Hepatic stellate cell (primary cell): Measurements from ENCODE around the gene CHRNE.
"Not testable (repeated sequence)": the region's sequence is repeated elsewhere in the genome, so short reads cannot be mapped to it uniquely, and the experiment has no call there.

Experiments used
- DNase-seq: peaks from one replicate; pipeline ENCODE4 v3.0.0; 2011; ENCODE audit warnings: low spot score

Gene CHRNE

GRCh38 chr17:4939796-4940554 lies 37.1 kb upstream of the CHRNE start, which contains the start of the genes RNF167 and SLC25A11:
Gene RNF167 (plus strand): TSS chr17:4940268. CDS start chr17:4940910, 642 bp downstream.
Gene SLC25A11 (minus strand): TSS chr17:4940046. CDS start chr17:4939910, 136 bp downstream.
- DNase-seq, result peak; percentile 98

- no peak for DNase-seq
These were observed 36.6 kb upstream of the CHRNE start for GRCh38 chr17:4939546-4939795.

- no peak for DNase-seq
These were observed 36.0 kb upstream of the CHRNE start for GRCh38 chr17:4938688-4939545.

GRCh38 chr17:4938069-4938491 lies 35.2 kb upstream of the CHRNE start:
- DNase-seq, result no peak

GRCh38 chr17:4937553-4937952 lies 34.7 kb upstream of the CHRNE start:
- DNase-seq, result no peak

GRCh38 chr17:4936436-4936835 lies 33.5 kb upstream of the CHRNE start:
- no peak for DNase-seq

GRCh38 chr17:4935650-4936049 lies 32.8 kb upstream of the CHRNE start:
- no peak for DNase-seq

GRCh38 chr17:4934173-4934979 lies 31.5 kb upstream of the CHRNE start:
- peak; percentile 70 for DNase-seq

GRCh38 chr17:4933646-4934045 lies 30.7 kb upstream of the CHRNE start:
- DNase-seq, result no peak

GRCh38 chr17:4932756-4933155 lies 29.9 kb upstream of the CHRNE start:
- DNase-seq, result no peak

- no peak for DNase-seq
These were observed 29.1 kb upstream of the CHRNE start, which contains the start of gene GP1BA for GRCh38 chr17:4931963-4932362. Gene GP1BA (plus strand): TSS chr17:4932277. CDS start chr17:4932605, 328 bp downstream.

DNA sequence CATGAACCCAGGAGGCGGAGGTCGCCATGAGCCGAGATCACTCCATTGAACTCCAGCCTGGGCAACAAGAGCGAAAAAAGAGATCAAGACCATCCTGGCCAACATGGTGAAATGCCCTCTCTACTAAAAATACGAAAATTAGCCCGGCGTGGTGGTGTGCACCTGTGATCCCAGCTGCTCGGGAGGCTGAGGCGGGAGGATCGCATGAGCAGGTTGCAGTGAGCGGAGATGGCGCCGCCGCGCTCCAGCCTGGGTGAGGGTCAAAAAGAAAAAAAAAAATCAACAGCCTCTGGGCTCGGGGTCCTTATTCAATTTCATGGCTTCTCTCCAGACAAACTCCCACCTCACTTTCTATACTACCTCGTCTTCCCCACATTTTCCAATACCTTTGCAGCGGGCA lies 26.0 kb upstream of the CHRNE start:
- no peak for DNase-seq

DNA sequence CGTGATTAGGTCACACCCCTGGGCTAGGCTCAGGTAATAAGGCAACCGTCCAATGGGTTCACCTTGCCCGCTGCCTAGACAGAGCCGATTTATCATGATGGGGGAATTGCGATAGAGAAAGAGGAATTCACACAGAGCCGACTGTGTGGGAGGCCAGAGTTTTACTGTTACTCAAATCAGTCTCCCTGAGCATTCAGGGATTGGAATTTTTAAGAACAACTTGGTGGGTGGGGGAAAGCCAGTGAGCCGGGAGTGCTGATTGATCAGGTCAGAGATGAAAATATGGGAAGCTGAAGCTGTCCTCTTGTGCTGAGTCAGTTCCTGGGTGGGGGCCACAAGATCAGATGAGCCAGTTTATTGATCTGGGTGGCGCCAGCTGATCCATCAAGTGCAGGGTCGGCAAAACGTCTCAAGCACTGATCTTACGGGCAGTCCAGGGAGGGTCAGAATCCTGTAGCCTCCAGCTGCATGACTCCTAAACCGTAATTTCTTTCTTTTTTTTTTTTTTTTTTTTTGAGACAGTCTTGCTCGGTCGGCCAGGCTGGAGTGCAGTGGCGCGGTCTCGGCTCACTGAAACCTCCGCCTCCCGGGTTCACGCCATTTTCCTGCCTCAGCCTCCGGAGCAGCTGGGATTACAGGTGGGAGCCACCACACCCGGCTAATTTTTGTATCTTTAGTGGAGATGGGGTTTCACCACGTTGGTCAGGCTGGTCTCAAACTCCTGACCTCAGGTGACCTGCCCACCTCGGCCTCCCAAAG lies 23.9 kb upstream of the CHRNE start:
- not testable (repeated sequence) for DNase-seq

DNA sequence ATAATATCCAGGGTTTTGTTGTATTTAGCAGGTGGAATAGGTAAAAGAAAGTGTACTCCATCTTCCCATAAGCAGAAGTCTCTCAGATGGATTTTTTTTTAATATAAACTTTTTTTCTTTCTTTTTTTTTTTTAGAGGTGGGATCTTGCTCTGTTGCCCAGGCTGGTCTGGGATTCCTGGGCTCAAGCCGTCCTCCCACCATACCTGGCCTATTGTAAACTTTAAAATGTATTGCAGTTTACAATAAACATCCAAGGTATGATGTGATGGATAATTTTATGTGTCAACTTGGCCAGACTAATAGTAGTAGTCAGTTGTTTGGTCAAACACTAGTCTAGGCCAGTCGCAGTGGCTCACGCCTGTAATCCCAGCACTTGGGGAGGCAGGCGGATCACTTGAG lies 18.4 kb upstream of the CHRNE start:
- no peak for DNase-seq

- DNase-seq, result no peak
These were observed 17.6 kb upstream of the CHRNE start for GRCh38 chr17:4920351-4921048.

DNA sequence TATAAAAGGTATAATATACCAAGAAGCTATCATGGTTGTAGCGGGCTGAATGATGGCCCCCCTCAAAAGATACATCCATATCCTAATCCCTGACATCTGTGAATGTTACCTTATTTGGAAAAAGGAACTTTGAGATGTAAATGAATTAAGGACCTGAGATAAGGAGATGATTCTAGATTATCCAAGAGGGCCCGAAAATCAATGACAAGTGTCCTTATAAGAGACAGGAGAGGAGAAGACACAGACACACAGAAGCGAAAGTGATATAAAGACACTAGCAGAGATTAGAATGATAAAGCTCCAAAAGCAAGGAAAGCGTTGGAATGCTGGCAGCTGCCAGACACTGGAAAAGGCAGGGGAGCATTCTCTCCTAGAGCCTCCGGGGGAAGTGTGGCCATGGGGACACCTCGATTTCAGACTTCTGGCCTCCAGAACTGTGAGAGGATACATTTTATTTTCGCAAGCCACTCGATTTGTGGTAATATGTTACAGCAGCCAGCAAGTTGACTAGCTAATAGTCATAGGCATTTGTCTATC lies 16.7 kb upstream of the CHRNE start:
- DNase-seq, result no peak

DNA sequence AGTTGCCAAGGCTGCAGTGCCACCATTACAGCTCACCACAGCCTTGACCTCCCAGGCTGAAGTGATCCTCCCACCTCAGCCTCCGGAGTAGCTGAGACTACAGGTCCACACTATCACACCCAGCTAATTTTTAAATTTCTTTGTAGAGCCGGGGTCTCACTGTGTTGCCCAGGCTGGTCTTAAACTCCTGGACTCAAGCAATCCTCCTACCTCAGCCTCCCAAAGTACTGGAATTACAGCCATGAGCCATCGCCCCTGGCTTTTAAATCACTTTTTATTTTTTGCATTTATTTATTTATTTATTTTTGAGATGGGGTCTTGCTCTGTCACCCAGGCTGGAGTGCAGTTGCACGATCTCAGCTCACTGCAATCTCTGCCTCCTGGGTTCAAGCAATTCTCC lies 11.7 kb upstream of the CHRNE start:
- not testable (repeated sequence) for DNase-seq

- no peak for DNase-seq
These were observed 11.1 kb upstream of the CHRNE start for GRCh38 chr17:4913994-4914393.

- peak; percentile 87 for DNase-seq
These were observed 6.0 kb upstream of the CHRNE start for GRCh38 chr17:4908711-4909496.

- DNase-seq, result no peak
These were observed 5.4 kb upstream of the CHRNE start for GRCh38 chr17:4908301-4908700.
